Peyer's patch (tissue), 4 donors: ENCODE data around the gene PSAT1. TPM values are rescaled to one million over a fixed set of nuclear protein-coding genes. Genes with fewer than 3 reads are reported as not detected.

Experiments
- DNase-seq, 3 donors: peaks; one replicate each; pipeline ENCODE4 v3.0.0-alpha.2; 2017 to 2019
- H3K27ac ChIP-seq, 4 donors: fragments of 200-600 bp; sonication (generic); one replicate each; pipeline ENCODE4 v1.5.1; 2016 to 2019
- H3K27me3 ChIP-seq, 2 donors: fragments of 200-600 bp; sonication (generic); one replicate each; pipeline ENCODE4 v1.5.1; 2019
- H3K36me3 ChIP-seq, 3 donors: fragments of 200-600 bp; sonication (generic); one replicate each; pipeline ENCODE4 v1.5.1; 2016 to 2019
- H3K4me1 ChIP-seq, 4 donors: fragments of 200-600 bp; sonication (generic); one replicate each; pipeline ENCODE4 v1.5.1; 2016 to 2019
- H3K4me3 ChIP-seq, 4 donors: fragments of 200-600 bp; sonication (generic); 1 replicate in 3 of 4; 2 replicates in 1 of 4; pipeline ENCODE4 v1.5.1; 2016 to 2019; ENCODE audit warnings: mild to moderate bottlenecking in 1 of 4
- H3K9me3 ChIP-seq, 4 donors: fragments of 200-600 bp; sonication (generic); one replicate each; pipeline ENCODE4 v1.5.1; 2016 to 2019; ENCODE audit warnings: mild to moderate bottlenecking in 1 of 4
- POLR2A ChIP-seq, 2 donors: fragments of 450-650 bp; IDR thresholded peaks; one replicate each; pipeline ENCODE4 v1.5.1; 2017; ENCODE audit warnings: antibody characterized with exemption in 2 of 2, mild to moderate bottlenecking in 2 of 2, moderate library complexity in 2 of 2
- total RNA-seq, 4 donors: library from RNA; depleted of rRNA; stranded (reverse); fragments of >200 nt; gene quantifications; one replicate each; pipeline ENCODE4 v1.1.0, GENCODE V29; 2016
- TF ChIP-seq, protein P1 (sequence below), 6 experiments: fragments of 450-650 bp in 4 of 6; fragments of 200-600 bp in 2 of 6; sonication (generic) in 1 of 6; IDR thresholded peaks; one replicate each; pipeline ENCODE4 v1.5.1; 2017 to 2019; ENCODE audit warnings: antibody characterized with exemption in 6 of 6, mild to moderate bottlenecking in 3 of 6, moderate library complexity in 1 of 6

Gene PSAT1
- total RNA-seq, 4 donors from 2014 or later = 1.0 to 2.4 (median 1.7) TPM

DNA sequence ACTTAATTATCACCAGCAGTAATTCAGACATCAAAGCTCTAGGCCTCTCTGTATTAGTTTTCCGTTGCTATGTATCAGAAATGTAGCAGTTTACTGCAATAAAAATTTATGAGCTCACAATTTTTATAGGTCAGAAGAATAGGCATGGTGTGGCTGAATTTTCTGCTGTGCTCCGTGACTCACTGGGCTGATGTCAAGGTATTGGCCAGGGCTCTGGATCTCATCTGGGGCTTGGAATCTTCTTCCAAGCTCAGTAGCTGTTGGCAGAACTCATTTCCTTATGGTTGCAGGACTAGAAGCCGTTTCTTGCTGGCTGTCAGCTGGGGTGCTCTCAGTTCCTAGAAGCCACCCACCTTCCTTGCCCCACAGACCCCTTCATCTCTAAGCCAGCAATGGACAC is 66.3 kb downstream of the PSAT1 start:
- Histone ChIP-seq H3K27ac (no peak overlapping the region), H3K4me1 (no peaks in the 10 kb centered on the region), H3K4me3 (no peak overlapping the region), H3K27me3 (no peaks in the 10 kb centered on the region), H3K36me3 (no peaks in the 10 kb centered on the region), H3K9me3 (no peaks in the 10 kb centered on the region)
- no peak for TF ChIP-seq POLR2A (IDR thresholded peaks at IDR 0.05)
- TF ChIP-seq, protein P1, sequence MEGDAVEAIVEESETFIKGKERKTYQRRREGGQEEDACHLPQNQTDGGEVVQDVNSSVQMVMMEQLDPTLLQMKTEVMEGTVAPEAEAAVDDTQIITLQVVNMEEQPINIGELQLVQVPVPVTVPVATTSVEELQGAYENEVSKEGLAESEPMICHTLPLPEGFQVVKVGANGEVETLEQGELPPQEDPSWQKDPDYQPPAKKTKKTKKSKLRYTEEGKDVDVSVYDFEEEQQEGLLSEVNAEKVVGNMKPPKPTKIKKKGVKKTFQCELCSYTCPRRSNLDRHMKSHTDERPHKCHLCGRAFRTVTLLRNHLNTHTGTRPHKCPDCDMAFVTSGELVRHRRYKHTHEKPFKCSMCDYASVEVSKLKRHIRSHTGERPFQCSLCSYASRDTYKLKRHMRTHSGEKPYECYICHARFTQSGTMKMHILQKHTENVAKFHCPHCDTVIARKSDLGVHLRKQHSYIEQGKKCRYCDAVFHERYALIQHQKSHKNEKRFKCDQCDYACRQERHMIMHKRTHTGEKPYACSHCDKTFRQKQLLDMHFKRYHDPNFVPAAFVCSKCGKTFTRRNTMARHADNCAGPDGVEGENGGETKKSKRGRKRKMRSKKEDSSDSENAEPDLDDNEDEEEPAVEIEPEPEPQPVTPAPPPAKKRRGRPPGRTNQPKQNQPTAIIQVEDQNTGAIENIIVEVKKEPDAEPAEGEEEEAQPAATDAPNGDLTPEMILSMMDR (IDR thresholded peaks at IDR 0.05) = no peak
- DNase-seq = no peak

DNA sequence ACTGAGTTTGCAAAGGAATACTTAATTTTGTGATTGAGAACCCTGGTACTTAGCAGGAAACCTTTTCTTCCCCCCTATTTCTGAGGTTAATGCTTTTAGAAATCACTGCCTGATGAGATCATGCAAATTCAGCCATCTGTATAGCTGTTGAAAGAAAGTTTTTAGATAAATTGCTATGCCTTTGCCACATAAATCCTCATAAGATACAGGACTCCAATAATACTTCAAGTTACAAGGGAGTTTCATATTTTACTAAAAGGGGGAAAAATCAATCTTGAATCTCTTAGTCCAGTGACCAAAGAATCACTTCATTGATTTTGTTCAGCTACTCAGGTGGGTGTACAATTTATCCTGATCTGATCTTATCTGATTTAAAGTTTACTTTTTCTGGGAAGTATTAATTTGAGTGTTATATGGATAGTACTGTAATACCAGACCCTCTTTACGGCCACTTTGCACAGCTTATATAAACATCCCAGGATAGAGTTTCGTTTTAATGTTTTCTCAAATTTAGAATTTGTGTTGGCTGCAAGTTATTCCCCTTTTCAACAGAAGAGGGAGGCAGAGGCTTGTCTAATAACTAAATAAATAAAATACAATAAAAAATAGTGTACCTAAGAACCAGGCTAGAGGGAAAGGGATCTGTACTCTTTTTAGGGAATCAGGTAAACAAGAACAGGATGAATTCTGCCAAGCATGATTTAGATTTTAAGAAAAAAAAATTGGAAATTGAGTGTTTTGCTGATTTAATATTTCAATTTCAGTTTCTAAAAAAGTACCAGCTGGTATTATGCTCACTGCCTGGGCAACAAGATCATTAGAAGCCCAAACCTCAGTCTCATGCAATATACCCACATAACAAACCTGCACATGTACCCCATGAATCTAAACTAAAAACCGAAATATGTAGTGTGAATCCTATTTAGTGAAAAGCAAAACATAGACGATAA is 69.1 kb downstream of the PSAT1 start:
- no peak overlapping the region for H3K27ac ChIP-seq

DNA sequence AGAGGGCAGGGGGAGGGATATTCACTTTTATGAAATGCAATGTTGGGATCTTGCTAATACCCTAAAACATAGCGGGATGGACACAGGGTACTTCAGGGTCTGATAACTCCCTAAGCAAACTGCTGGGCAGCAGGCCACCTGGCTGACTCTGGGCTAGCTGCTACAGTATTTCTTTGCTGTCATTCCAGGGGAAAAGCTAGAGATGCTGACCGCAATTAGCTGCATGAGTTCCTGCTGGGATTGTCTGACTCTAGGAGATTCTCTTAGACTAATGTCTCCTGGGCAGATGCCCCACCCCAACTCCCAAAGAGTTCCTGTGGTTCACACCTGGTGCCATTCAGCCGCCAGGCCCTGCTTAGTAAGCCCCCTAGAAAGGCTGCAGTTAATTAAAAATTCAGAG is 69.9 kb downstream of the PSAT1 start:
- Histone ChIP-seq H3K9me3 (no peaks in the 10 kb centered on the region), H3K27me3 (no peaks in the 10 kb centered on the region), H3K4me3 (no peak overlapping the region), H3K36me3 (no peaks in the 10 kb centered on the region), H3K27ac (no peak overlapping the region), H3K4me1 (no peaks in the 10 kb centered on the region)
- no peak for TF ChIP-seq POLR2A (IDR thresholded peaks at IDR 0.05)
- TF ChIP-seq, protein P1 (IDR thresholded peaks at IDR 0.05) = no peak
- no peak for DNase-seq

More for the DNA sequence above, 69.1 kb downstream of the PSAT1 start:
- no peak for TF ChIP-seq POLR2A (IDR thresholded peaks at IDR 0.05)
- TF ChIP-seq, protein P1 (IDR thresholded peaks at IDR 0.05) = peak in 5 of 6 experiments; percentile 14 to 30 (median 26)
- Histone ChIP-seq H3K4me3 (no peak overlapping the region), H3K4me1 (no peaks in the 10 kb centered on the region), H3K27me3 (no peaks in the 10 kb centered on the region), H3K9me3 (no peaks in the 10 kb centered on the region), H3K36me3 (no peaks in the 10 kb centered on the region)
- DNase-seq = no peak

DNA sequence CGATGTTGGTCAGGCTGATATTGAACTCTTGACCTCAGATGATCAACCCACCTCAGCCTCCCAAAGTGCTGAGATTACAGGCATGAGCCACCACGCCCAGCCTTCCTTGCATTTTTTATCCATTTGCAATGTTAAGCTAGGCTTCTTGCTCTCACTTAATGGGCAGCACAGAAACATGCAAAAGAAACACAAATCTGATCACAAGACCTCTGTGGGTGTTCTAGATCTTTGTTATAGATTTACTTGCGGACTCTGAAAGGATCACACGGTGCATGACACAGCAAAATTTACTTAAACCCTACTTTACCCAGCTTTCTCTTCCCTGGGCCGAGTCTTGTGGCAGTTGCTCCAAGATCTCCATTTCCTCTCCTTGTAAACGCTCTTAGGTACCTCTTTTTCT is 71.3 kb downstream of the PSAT1 start:
- Histone ChIP-seq H3K36me3 (no peaks in the 10 kb centered on the region), H3K27me3 (no peaks in the 10 kb centered on the region), H3K4me1 (no peaks in the 10 kb centered on the region), H3K4me3 (no peak overlapping the region), H3K27ac (no peak overlapping the region), H3K9me3 (no peaks in the 10 kb centered on the region)
- no peak for DNase-seq
- no peak for TF ChIP-seq POLR2A (IDR thresholded peaks at IDR 0.05)
- TF ChIP-seq, protein P1 (IDR thresholded peaks at IDR 0.05) = no peak

DNA sequence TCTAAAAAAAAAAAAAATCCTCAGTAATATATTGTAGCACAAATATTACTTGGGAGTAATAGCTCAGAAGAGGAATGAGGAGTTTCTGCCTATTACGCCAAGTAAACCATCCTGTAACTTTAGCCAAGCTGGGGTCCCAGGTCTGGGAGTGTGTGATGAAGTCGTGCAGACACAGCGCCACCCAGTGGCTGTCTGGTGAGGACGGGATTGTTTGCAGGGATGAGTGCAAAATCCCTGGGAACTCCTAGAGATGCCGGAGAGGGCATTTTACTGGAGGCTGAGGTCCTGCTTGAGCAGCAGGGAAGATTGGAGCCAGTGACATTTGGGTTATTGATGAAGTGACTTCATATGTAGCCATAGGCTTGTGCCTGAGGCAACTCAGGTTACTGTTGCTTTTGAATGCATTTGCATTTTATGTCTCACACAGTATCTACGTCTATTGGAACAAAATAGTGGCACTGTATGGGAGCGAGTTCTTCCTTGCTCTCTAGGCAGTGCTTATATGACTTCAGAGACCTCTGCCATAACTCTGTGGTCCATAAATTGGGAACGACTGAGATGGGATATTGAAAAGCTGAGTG is 72.8 kb downstream of the PSAT1 start:
- H3K27me3 ChIP-seq = no peaks in the 10 kb centered on the region
- H3K4me3 ChIP-seq = no peak overlapping the region
- peak; percentile 52 to 80 (median 73) for DNase-seq
- H3K27ac ChIP-seq = no peak overlapping the region
- H3K4me1 ChIP-seq = no peaks in the 10 kb centered on the region
- no peaks in the 10 kb centered on the region for H3K36me3 ChIP-seq
- TF ChIP-seq POLR2A (IDR thresholded peaks at IDR 0.05) = no peak
- TF ChIP-seq, protein P1 (IDR thresholded peaks at IDR 0.05) = peak in 5 of 6 experiments; percentile 47 to 72 (median 67)
- no peaks in the 10 kb centered on the region for H3K9me3 ChIP-seq
